DOHH2 (cell line): ENCODE data around the gene SCN10A.

Experiments used
- CTCF ChIP-seq: fragments of 200-600 bp; sonication (generic); IDR thresholded peaks from one replicate; pipeline ENCODE4 v1.5.1; 2014; ENCODE audit warnings: antibody characterized with exemption, mild to moderate bottlenecking, low read depth, low read length; ENCODE audit not compliant: poor library complexity, severe bottlenecking
- EZH2phosphoT487 ChIP-seq: fragments of 200-600 bp; sonication (generic); IDR thresholded peaks from 2 replicates; pipeline ENCODE4 v1.6.1; 2017; ENCODE audit warnings: borderline replicate concordance, mild to moderate bottlenecking, antibody characterized with exemption, low read length, moderate library complexity, mixed read lengths

GRCh38 chr3:38657369-38657768, 158.6 kb downstream of the SCN10A start:
- TF ChIP-seq CTCF (no peak), EZH2phosphoT487 (no peak)
